Endometrial microvascular endothelial cells (primary cell): ENCODE data around the gene LDB3. TPM values are rescaled to one million over a fixed set of nuclear protein-coding genes. Genes with fewer than 3 reads are reported as not detected.
"Not testable (repeated sequence)": the region's sequence is repeated elsewhere in the genome, so short reads cannot be mapped to it uniquely, and the experiment has no call there.

Source experiments
- in situ Hi-C: cut with HindIII; loops from 2 replicates; pipeline ENCODE4 v1.10.0; 2017; ENCODE audit warnings: low sequenced_read_pairs, low pct_unique_long_range_greater_than_20kb; ENCODE audit errors: inconsistent ontology term
- total RNA-seq: library from RNA; depleted of rRNA; stranded (reverse); fragments of >200 nt; gene quantifications from one replicate; pipeline ENCODE4 v1.2.3, GENCODE V29; 2015; ENCODE audit errors: inconsistent ontology term

LDB3 gene
- total RNA-seq = not detected

DNA sequence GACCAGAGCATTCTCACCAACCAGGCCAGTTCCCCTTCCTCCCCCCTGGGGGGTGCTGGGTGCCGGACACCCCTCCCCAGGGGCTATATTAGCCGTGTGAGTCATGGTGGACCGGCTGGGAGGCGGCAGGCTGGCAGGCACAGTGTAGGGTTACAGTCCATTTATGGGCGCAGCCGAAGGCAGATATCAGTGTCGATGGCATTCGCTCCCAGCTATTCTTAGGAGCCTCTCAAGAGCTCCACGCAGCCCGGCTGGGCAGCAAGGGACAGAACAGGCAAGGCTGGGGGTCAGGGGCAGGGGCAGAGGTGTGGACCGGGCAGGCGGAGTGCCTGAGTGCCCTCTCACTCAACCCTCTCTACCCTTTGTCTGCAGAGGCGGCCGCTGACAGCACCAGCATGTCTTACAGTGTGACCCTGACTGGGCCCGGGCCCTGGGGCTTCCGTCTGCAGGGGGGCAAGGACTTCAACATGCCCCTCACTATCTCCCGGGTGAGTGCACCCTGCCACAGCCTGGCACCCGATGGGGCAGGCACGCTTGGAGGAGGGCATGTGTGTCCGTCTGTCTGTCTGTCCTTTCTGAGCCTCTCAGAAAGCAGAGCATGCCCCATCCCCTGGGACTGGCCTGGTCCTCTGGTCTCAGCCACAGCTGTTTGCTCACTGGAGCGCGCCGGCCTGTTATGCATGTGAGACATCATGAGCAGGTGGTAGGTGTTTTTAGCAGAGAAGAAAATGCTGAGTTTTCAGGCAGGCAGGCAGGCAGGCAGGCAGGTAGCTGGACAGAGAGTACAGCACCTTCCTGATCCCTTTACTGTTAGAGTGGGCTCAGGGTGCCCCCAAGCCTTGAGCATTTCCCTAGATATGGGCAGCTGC, at the start of gene LDB3:
Gene LDB3, plus strand, starts transcription at position 215 of the 869 bp plus-strand sequence. Its CDS starts 181 bp downstream, at position 396.
- in situ Hi-C loops = no loop called here

GRCh38 chr10:86628311-86628710, 40.0 kb upstream of the LDB3 start:
- in situ Hi-C loops = no loop called here

GRCh38 chr10:86630079-86630478, 38.2 kb upstream of the LDB3 start:
- in situ Hi-C loops = no loop called here

GRCh38 chr10:86632009-86632800, 36.1 kb upstream of the LDB3 start:
- in situ Hi-C loops = no loop called here

DNA sequence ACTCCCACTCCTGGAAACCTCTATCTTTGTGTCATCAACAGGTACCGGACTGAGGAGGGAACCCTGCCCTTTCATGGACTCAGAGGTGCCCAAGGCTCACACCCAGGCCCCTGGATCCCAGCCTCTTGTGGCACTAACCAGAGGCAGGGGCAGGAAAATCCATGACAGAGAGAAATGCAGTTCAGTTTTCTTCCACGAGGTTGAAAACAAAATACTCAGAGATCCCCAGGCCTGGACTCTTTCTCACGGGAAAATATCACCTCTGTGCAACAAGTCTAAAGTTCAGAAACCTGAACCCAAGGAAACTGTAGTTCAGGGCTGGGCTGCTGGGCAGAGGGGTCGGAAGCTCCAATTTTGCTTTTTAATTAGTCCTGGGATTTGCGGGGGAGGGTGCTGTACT, 35.4 kb upstream of the LDB3 start:
- in situ Hi-C loops = no loop called here

DNA sequence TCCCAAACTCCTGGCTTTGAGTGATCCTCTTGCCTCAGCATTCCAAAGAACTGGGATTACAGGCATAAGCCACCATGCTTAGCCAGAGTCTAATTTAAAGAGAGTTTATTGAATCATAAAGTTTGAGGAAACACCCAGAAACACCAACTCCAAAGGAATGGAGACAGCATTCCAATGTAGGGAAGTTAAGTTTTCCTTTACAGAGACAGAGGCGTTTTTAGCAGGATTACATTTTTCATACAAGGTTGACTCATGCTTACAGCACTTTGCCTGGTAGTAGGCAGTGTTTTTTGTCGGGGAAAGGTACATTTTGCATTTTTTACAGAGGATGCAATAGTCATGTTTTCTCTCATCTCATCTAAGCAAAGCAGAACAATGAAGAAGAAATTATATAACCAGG, 32.9 kb upstream of the LDB3 start:
- in situ Hi-C loops = no loop called here

DNA sequence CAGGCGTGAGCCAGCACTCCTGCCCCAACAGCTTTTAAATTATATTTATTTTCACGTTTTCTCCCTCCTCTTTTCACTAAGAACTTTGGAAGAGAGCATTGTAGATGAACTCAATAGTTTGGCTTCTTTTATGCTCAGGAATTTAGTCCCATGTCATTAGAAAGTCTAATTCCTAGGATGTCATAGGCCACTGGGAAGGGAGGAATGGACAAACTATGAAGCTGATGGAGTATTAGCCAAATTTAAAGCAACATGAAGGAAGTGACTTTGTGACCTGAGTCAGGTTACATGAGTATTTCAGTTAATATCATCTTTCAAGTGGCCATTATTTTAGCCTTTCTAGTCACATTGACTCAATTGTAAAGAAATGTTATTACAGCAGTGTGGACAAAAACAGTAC, 32.0 kb upstream of the LDB3 start:
- in situ Hi-C loops = no loop called here

GRCh38 chr10:86642021-86642420, 26.3 kb upstream of the LDB3 start:
- in situ Hi-C loops = no loop called here

- in situ Hi-C loops = no loop called here
Observed at GRCh38 chr10:86642499-86642898, 25.8 kb upstream of the LDB3 start.

DNA sequence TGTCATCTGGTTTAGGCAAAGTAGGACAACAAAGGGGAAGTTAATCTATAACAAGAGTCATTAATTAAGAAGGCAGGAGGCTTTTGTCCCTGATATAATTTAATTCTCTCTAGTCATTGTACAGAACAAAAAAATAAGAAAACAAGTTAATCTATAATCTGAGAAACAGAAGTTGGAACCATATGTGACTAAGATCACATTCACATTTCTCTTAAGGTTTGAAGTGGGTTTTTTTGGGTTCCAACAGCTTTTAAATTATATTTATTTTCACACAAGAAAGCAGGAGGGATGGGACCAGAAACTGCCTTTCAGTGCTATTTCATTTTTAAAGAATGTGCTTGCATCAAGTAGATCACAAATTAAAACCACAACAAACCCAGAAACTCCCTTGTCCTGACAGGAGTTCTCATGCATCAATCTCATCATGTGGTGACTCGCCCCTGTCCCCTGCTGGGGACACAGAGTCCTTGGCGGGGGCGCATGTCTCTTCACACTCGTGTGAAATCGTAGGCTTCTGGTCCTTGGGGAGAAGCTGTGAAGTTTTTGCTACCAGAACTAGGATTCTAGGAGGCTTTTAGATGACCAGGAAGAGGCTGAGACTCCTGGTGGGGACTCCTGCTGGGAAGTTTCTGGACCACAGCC, 24.0 kb upstream of the LDB3 start:
- in situ Hi-C loops = no loop called here

DNA sequence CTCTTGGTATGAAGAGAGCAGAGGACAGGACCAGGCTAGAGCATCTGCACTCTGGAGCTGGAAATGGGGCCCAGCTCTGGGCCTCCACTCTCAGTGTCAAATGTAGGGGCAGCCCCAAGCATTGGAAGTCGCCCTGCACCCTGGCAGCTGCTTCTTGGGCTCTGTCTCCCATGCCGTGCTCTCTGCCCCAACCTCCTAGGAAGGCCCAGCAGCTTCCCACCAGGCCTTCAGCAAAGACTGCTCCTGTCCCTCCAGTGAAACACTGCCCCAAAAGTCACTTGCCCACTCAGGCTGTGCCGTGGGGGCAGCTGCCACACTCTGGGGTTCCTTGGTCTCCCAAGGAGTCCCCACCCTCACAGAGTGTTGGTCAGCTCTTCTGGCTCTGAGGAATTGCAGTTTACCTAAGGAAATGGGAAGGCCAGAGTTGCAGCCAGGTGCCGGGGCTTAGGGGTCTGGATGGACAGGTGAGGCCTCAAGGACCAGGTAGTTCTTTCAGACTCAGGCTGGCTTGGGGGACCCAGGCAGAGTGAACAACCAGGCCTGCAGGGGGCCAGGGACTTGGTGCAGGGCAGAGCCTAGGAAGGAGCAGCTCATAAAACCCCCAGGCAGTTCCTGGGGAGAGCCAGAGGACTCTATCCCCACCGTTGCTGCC, 23.4 kb upstream of the LDB3 start:
- in situ Hi-C loops = no loop called here

DNA sequence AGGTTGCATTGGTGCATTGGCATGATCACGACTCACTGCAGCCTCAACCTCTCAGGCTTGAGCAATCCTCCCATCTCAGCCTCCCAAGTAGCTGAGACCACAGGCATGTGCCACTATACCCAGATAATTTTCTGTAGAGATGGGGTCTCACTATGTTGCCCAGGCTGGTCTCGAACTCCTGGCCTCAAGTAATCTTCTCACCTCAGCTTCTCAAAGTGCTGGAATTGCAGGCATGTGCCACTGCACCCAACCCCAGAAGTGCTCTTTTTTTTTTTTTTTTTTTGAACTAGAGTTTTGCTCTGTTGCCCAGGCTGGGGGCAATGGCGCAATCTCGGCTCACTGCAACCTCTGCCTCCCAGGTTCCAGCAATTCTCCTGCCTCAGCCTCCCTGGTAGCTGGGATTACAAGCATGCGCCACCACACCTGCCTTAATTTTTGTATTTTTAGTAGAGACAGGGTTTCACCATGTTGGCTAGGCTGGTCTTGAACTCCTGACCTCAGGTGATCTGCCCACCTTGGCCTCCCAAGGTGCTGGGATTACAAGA, 22.6 kb upstream of the LDB3 start:
- in situ Hi-C loops = not testable (repeated sequence)

GRCh38 chr10:86646532-86646931, 21.8 kb upstream of the LDB3 start:
- in situ Hi-C loops = no loop called here

DNA sequence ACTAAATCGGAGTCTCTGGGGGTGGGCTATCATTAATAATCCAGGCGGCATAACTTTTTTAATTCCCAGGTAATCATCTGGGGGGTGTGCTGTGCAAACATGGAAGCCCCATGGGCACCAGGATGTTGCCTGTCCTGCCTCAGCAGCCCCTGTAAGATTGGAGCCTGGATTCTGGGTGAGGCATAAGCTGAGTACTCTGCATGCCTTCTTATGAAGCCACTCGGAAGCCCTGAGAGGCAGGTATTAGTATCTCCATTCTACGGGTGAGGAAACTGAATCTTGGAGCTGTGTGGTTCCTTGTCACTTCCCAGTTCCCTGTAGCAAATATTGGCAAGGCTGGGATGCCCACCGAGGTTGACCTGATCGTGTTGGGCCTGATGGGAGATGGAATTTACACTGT, 21.4 kb upstream of the LDB3 start:
- in situ Hi-C loops = no loop called here

- in situ Hi-C loops = no loop called here
Observed at GRCh38 chr10:86647773-86648703, 20.3 kb upstream of the LDB3 start.

- in situ Hi-C loops = no loop called here
Observed at GRCh38 chr10:86648704-86649427, 19.4 kb upstream of the LDB3 start.

GRCh38 chr10:86649471-86650150, 18.7 kb upstream of the LDB3 start:
- in situ Hi-C loops = no loop called here
